CD4-positive, alpha-beta T cell treated with Interleukin-1 beta for 1 hour (primary cell): Measurements from ENCODE around the gene POLR3GL.

Experiments used
- DNase-seq, 2 donors: peaks; one replicate each; pipeline ENCODE4 v3.0.0-alpha.2; 2020 to 2022

Gene POLR3GL

DNA sequence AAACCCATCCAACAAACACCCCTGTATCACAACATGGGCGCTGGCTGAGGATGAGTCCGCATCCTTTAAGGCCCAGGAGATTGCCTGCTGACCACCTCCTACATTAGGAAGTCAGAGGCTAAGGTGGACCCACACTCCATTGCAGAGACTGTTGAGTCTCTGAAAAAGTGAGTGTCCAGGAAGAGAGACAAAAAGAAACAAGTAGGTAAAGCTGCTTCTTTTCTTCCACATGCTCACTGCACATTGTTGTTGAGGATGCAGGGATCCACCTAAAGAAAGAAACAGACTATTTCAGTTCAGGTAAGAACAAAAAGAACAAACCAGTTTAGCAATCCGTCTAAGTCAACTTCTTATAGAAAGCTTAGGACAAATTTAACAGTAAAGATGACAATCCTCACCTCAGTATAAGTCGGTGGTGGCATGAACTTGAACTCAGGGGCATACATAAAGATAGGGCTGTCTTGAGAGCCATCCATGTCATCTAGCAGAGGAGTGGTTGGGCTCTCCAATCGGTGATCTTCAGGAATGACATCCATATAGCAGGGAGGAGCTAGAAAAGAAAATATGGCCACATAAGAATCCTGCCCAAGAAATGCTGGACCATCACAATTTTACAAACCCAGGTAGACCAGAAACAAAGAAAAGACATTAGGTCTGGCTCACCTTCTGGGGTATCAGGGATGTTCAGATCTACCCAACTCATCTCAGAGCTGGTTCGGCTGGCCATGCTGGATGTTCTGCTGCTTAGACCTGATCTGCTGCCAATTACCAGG, 29.3 kb downstream of the POLR3GL start:
- no peak for DNase-seq

DNA sequence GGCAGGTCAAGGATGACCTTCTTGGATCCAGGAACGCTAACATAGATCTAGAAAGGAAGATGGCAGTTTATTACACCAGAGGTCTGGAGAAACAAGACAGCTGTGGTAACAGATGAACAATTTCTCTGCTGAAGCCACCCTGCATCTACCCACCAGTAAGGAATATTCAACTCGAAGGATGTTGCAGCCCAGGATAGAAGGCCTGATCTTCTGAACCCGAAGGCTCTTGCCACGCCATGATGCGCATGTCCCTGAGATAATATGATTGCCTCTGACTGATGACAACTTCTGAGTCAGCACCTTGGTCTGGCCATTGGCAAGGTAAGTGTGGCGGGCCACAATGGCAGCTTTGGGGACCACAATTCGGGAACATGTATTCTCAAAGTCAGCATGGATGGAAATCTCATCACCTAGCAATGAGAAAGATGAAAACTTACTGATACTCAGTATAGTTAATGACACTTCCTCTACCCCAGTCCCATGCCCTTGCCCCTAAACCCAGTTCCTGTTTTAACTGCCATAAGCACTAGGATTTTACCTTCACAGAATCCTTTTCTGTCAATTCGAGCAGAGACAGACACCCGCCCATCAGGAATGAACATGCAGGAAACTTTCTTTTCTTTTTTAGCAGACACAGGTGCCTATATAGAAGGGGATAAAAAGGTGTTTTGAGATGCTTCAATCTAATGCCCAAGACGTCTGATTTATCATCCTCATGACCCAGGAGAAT, 30.1 kb downstream of the POLR3GL start:
- peak in 1 of 2 donors; percentile 32 for DNase-seq

DNA sequence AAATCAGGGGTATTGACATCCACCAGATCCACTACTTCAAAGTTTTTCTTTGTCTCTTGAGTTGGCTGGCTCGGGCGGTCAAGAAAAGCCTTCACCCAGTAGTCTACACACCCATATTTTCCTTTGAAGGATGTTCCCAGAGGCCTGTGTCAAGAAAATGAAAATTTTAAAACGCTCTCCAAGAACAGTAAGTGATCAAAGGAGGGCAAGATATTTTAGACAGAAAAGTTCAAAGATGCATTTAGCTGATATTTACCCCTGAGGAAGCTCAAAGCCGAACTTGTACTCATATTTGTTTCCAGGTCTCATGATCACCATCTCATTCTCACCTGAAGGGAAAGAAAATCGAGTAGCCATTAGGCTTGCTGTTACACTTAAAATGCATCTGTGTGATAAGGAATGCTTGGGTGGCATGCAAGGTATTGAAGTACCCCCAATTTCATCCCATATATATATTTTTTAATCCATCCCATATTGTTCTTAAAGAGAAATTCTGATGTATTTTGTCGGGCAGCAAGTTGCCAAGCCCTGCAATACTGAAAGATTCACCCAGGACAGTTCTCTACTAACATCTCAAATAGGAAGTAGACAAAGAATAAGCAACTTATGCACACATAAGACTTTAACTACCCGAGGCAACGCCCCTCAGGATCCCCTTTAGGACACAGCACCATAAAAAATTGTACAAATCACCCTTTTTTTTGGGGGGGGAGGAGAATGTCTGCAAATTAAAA, 30.8 kb downstream of the POLR3GL start:
- DNase-seq, result no peak

DNA sequence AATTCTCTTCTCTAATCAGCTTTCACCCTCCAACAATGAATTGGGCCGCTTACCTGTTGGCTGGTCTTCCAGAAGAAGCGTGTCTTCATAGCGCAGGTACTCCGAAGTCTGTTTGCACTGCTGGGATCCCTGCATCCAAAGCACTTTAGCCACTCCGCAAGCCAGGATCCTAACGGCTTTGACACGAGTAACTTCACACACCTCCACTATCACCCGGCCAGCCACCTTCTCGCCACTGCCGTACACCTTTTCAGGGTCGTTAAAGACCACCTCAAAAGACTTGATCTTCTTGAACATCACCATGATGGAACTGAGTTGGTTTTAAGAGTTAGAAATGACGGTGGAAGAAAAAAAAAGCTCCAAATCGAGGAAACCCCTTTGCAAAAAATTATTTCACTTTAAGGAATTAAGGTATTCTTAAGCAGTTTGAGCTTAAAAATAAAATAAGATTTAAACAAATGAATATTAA, 31.5 kb downstream of the POLR3GL start:
- no peak for DNase-seq

DNA sequence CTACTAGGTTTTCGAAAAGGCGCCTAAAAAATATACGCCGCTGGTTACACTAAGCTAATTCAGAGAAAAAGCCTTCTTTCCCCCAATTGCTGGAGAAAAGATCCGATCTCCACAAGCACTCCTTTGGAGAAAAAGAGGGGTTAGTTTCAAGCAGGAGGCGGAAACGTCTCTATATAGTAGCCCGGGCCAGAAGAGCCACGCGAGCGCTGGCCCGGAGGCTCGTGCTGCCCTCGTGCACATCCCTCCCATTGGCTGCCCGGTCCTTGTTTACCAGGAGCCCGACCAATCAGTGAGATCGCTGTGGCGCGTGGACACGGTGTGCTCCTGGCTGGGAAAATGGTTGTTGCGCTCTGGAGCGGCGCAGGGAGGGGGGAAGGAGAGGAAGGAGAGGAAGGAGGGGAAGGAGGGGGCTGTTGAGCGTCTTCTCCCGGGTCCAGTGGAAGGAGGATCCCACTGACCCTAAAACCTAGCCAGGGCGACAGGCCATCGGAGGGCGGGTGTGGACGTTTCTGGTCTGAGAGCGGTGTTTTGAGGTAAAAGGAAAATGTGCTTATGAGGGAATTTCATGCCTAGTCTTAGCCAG, 32.0 kb downstream of the POLR3GL start, which contains the start of gene TXNIP:
Gene TXNIP (minus strand): TSS at position 147 of the 583 bp plus-strand sequence. CDS start 313 bp downstream, outside the sequence.
- peak; percentile 94 to 96 for DNase-seq

DNA sequence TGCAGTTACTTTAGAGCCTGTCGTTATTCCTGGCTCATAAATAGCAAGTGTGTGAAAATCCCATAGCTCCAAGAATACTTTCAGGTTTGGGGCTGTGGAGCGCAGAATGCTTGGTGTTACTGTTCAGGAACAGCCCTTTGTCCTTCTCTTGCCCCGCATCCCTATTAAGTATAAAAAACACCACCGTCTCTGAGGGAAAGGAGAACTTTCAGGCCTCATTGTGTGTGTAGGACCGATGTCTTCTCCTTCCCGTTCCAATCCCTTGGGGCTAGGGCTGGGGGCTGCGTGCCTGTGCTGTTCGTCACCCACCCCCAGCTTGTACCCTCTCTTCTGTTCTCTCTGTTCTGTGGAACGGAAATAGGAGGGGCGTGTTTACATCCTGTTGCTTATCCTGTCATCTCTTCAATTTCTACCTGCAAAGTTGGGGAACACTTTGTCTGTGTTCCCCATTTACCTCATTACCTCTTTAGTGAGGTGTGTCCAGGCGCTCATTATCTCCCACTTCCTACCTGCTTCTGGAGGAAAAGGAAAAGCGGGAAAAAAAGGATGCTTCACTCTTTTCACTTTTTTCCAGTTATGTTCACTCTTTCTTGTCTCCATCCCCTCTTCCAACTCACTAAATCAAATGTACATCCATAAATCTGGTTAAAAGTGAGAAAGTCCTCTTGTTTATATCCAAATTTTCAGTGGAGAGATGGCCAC, 32.7 kb downstream of the POLR3GL start:
- peak; percentile 72 to 73 for DNase-seq

DNA sequence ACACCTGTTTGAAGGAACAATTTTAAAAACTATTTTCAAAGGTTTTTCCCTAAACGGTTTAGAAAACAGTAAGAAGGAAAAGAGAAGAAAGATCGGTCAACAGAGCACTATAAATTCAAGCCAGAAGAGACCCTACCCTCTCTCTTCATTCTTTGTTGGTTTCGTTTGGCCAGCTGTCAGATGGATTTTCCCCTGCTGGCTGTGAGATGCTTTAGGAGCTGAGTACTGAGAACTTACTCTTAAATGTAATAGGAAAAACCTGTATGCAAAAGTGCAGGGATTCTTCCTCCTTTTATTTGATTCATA, 33.2 kb downstream of the POLR3GL start:
- no peak for DNase-seq

DNA sequence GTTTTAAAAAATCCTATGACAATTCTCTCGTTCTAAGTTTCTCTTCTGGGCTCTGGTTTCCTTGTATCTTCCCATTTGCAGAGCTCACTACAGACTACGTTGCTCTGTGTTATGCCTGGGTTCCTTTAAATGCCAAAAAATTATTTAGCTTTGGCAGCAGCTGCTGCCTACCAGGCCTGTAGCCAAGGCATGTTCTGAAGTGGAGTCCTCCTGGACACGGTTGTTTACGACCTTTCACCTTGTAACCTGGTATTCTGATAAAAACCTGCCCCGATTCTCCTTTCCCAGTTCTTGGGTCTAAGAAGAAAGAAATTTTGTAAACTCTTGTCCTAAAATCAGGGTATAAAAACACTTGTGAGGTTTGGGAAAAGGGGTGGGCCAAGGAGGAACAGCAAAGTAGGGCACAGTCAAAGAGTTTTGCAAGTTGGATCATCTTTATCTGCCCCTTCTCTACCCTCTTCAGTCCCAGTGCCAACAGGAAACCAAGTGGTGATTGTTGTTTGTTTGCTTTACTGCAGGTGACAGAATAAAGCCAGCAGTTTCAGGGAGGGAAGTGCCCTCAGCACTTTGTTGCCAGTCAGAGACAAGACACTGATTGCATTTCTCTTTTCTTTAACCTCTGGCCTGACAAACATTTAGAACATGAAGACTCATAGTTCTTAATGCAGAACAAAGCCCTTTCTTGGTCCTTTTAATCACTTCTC, 35.0 kb downstream of the POLR3GL start:
- peak; percentile 46 to 69 for DNase-seq

DNA sequence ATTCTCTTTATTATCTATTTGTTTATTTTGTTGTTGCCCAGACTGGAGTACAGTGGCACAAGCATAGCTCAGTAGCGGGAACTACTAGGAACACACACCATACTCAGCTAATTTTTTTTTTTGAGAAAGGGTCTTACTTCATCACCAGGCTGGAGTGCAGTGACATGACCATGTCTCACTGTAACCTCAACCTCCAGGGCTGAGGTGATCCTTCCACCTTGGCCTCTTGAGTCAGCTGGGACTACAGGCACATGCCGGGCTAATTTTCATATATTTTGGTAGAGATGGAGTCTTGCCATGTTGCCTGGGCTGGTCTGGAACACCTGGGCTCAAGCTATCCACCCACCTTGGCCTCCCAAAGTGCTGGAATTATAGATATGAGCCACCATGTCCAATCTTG, 37.2 kb downstream of the POLR3GL start:
- DNase-seq, result no peak

DNA sequence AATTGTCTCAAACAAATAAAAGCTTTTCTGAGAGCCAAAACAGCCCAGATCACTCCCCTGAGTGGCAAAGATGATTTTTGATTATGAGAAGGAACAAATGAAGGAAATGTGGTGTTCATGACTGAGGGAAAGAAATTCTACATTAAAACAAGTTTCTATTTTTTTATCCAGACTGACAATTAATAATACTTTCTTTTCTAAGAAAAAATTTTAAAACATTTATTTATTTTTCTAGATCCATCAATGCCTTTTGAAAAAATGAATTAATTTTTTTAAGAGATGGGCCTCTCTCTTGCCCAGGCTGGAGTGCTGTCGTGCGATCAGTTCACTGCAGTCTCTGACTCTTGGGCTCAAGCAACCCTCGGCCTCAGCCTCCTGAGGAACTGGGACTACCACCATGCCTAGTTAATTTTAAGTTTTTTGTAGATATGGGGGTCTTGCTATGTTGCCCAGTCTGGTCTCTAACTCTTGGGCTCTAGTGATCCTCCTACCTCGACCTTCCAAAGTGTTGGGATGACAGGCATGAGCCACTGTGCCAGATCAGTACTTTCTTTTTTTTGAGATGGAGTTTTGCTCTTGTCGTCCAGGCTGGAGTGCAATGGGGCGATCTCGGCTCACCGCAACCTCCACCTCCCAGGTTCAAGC, 43.1 kb downstream of the POLR3GL start:
- no peak for DNase-seq

DNA sequence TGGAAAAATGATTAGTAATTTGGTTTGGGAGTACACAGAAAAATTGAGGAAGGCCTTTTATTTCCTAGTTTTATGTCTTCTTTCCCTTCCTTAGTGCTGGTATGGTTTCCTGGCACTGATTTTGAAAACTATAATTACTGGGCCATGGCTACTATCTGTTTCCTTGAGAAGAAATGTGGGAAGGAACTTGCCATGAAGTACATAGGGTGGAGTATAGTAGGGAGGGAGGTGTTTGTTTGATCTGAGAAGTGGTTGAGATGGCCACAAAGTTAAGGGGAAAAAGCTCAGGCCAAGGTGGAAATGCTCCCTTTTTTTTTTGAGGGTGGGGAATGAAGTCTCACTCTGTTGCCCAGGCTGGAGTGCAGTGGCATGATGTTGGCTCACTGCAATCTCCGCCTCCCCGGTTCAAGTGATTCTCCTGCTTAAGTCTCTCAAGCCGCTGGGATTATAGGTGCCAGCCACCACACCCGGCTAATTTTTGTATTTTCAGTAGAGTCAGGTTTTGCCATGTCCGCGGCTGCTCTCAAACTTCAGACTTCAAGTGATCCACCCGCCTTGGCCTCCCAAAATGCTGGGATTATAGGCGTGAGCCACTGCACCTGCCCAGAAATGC, 45.7 kb downstream of the POLR3GL start:
- no peak for DNase-seq

DNA sequence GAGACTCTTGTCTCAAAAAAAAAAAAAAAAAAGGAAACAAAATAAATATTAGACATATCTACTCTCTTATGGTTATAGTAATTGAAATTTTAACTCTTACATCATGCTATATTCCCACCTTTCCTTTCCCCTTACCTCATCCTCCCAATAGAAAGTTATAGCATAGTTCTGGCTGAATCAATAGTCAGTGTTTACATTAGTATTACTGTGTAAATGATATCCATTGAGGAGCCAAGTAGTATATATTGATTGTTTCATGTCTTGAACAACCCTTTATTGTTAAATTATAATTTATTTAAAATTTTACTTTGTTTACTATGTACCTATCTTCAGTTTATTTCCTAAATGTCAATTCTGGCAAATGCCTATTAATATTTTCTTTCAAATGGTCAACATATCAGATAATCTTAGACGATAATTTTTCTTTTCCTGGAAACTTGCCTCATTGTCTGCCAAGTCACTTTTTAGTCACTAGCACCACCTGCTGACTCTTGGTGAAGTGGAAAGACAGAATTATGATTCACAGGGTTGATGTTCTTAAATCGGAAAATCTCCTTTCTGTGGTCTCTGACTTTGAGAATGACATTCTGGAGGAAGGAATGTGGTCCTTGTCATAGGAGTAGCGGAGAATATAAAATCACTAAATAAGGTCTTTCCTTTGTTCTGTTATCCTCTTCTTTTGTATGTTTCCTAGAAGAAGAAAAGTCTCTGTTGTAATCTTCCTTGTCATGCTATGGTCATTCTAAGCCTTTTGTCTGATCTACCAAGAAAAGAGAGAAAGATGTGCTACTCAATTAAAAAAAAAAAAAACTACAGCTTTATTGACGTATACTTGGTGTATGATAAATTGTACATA, 48.4 kb downstream of the POLR3GL start:
- DNase-seq, result peak; percentile 58 to 81

DNA sequence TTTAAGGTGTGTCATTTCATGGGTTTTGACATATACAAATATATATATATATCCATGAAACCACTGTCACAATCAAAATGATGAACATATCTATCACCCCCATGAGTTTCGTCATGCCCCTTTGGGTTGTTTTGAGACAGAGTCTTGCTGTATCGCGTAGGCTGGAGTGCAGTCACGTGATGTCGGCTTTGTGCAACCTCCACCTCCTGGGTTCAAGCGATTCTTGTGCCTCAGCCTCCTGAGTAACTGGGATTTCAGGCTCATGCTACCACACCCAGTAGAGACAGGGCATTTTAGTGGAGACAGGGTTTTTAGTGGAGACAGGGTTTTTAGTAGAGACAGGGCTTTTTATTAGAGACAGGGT, 49.1 kb downstream of the POLR3GL start:
- DNase-seq, result no peak

DNA sequence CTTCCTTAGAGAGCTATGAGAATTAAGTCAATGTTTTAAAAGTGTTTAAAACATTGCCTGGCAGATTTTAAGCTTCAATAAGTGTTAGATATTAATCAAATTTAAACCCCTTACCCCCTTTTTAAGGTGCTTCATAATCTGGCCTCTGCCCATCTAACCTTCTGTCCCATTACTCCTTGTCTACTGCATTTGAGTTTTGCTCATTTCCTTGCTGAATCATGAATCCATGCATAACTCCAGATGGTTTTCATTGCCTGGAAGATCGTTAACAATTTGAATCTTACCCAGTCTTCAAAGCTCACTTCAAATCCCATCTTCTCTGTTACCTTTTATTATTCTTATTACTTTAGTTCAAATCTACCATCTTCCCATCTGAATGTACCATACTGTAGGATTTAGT, 52.4 kb downstream of the POLR3GL start:
- no peak for DNase-seq

DNA sequence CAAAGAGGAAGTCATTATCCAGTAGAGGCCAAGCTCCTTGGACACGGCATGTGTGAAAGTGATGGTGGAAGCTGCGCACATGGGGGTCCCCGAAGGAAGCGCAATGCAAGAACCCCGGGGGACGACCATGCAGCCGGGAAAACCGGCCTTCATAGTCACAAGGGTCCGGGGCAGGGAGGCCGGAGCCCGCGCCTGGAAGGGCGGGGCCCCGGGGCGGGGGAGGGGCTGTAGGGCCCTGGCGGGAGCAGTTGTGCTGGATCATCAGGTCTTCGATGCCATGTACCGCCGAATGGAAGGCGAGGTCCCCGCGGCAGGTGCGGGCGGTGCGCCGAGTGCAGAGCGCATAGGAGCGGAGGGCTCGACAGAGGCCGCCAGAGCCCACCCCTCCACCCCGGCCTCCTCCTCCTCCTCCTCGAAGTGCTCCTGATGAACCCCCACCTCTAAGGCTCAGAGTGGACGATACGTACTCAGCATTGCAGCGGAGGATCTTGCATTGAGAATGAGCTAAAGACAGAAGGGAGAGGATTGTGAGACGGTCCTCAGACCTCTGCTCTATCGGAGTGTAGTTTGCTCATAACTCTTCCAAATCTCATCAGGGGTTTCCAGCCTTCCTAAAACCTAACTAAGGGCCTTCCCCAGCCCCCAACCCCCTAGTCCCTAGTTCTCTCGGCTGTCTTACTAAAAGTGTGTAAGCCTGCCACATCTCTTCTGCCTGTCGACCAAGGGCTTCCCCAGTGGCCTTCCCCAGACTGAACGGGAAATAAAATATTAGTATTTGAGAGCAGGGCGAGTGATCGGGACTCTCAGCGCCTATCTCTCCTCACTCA, 55.0 kb downstream of the POLR3GL start:
- no peak for DNase-seq

DNA sequence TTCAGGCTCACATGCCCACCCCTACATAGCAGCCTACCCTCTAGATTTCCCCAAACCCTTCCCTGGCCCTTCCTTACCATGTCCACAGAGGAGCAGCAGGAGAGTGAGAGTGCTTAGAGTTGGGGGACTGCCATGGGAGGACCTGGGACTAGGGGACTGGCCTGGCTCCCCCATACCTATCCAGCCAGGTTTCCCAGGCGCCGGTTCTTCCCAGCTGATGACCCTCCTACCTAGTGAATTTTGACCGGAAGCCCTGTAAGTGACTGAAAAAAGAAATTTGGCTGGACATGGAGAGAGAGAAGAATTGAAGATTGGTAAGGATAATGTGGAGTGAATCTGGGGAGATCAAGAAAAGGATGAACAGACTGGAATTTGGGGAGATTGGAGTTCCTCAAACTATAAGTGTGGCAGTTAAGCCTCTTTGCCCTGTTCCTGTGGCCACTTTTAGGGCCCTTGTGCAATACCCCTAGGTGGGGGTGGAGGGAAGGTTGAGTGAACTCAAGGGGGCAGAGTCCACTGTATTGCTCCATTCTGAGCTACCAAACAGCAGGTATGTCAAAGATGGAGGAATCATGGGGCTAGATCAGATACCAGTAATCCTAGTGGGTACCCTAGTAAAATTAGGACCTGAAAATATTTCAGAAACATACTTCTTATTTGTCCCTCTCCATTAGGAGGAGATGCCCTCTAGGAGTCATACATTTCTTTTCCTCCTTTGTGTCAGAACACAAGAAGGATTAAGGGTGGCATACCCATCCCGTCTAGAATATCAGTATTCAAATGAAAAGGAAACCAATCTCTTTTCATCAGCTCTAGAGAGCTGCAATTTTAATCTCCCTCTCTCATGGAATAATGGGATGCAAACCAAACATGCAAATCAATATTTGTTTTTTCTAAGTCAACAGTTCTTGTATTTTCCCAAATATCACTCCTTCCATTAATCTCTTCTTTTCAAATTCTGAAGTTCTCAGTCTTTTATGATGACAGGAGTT, 55.9 kb downstream of the POLR3GL start:
- DNase-seq, result no peak

DNA sequence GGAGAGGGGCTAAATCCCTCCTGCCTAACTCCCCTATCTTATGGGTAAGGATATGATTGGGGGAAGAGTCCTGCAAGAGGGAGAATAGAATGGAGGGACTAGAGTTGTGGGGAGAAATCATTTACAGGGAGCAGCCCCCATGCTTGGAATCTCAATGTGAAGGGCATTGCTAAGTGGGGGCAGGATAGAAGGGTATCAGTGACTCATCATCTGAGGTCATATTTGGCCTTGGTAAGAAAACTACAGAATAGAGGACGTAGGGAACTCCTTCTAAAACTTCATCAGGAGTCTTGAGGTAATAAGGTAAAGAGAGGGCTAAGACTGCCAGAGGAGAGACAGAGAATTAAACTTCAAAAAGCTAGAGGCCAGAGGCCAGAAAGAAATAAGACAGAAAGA, 56.6 kb downstream of the POLR3GL start:
- DNase-seq, result no peak
